HG02798 (cell line): ENCODE measurements around the gene NOXO1.
"Not testable (repeated sequence)": the region's sequence is repeated elsewhere in the genome, so short reads cannot be mapped to it uniquely, and the experiment has no call there.

ENCODE experiments used
- ATAC-seq: cut with Tn5 transposase; IDR thresholded peaks from one replicate; pipeline ENCODE4 v1.9.1; 2021; ENCODE audit warnings: mild to moderate bottlenecking; ENCODE audit not compliant: unreplicated experiment, poor library complexity

The NOXO1 gene

GRCh38 chr16:2013527-2013926 is 32.3 kb upstream of the NOXO1 start:
- ATAC-seq = no peak

GRCh38 chr16:2011726-2012125 is 30.5 kb upstream of the NOXO1 start:
- ATAC-seq = not testable (repeated sequence)

GRCh38 chr16:2009791-2010510 is 28.7 kb upstream of the NOXO1 start, which contains the start of gene ZNF598:
Gene ZNF598 (minus strand): TSS chr16:2009821.
- peak; percentile 89 for ATAC-seq

GRCh38 chr16:2009164-2009711 is 28.0 kb upstream of the NOXO1 start:
- ATAC-seq = peak; percentile 42

- ATAC-seq = peak; percentile 4
These were observed 27.4 kb upstream of the NOXO1 start for GRCh38 chr16:2008631-2009163.

GRCh38 chr16:2008009-2008526 is 26.8 kb upstream of the NOXO1 start:
- no peak for ATAC-seq

GRCh38 chr16:2007081-2007836 is 26.0 kb upstream of the NOXO1 start:
- no peak for ATAC-seq

- ATAC-seq = no peak
These were observed 25.0 kb upstream of the NOXO1 start for GRCh38 chr16:2006317-2006716.

- ATAC-seq = no peak
These were observed 24.4 kb upstream of the NOXO1 start for GRCh38 chr16:2005646-2006045.

- ATAC-seq = no peak
These were observed 23.7 kb upstream of the NOXO1 start for GRCh38 chr16:2004795-2005517.

GRCh38 chr16:2003827-2004641 is 22.8 kb upstream of the NOXO1 start:
- ATAC-seq = peak; percentile 72

- ATAC-seq = no peak
These were observed 22.1 kb upstream of the NOXO1 start for GRCh38 chr16:2003231-2003826.

- ATAC-seq = no peak
These were observed 21.3 kb upstream of the NOXO1 start for GRCh38 chr16:2002406-2003230.

- ATAC-seq = no peak
These were observed 20.4 kb upstream of the NOXO1 start for GRCh38 chr16:2001456-2002355.

GRCh38 chr16:2001035-2001434 is 19.8 kb upstream of the NOXO1 start:
- no peak for ATAC-seq

- no peak for ATAC-seq
These were observed 18.7 kb upstream of the NOXO1 start for GRCh38 chr16:1999866-2000514.
